HepG2 (cell line): ENCODE results near the gene TMEM74B. TPM values are rescaled to one million over a fixed set of nuclear protein-coding genes. Genes with fewer than 3 reads are reported as not detected.
A peak's percentile ranks its signal among the peaks of the same experiment; 100 is the strongest.

ENCODE experiments used
- ATF3 ChIP-seq: sonication (generic); formaldehyde crosslinking; IDR thresholded peaks from 2 replicates; pipeline ENCODE4 v1.4.0; 2020; ENCODE audit warnings: missing genetic modification reagents
- CENPBD1 ChIP-seq: sonication (generic); formaldehyde crosslinking; IDR thresholded peaks from 2 replicates; pipeline ENCODE4 v1.8.0; 2022; ENCODE audit warnings: missing genetic modification reagents, low read depth, mild to moderate bottlenecking, borderline replicate concordance
- DRAP1 ChIP-seq: IDR thresholded peaks from 2 replicates; pipeline ENCODE4 v1.6.1; 2016; ENCODE audit warnings: missing genetic modification reagents, missing compliant biosample characterization
- LRRFIP1 ChIP-seq: sonication (generic); formaldehyde crosslinking; conservative IDR thresholded peaks from 2 replicates; pipeline ENCODE4 v1.4.0; 2020; ENCODE audit warnings: missing genetic modification reagents
- MTA3 ChIP-seq: sonication (generic); formaldehyde crosslinking; IDR thresholded peaks from 2 replicates; pipeline ENCODE4 v1.4.0; 2020; ENCODE audit warnings: missing genetic modification reagents
- MYNN ChIP-seq: sonication (generic); formaldehyde crosslinking; IDR thresholded peaks from 2 replicates; pipeline ENCODE4 v1.4.0; 2020; ENCODE audit warnings: mild to moderate bottlenecking, low read depth, missing genetic modification reagents
- NCOA2 ChIP-seq: sonication (generic); formaldehyde crosslinking; IDR thresholded peaks from 2 replicates; pipeline ENCODE4 v1.8.0; 2022; ENCODE audit warnings: inconsistent platforms
- NFIC ChIP-seq: IDR thresholded peaks from 2 replicates; pipeline ENCODE4 v1.6.1; 2012; ENCODE audit warnings: mild to moderate bottlenecking, low read length, inconsistent platforms
- PITX1 ChIP-seq: sonication (generic); formaldehyde crosslinking; IDR thresholded peaks from 2 replicates; pipeline ENCODE4 v1.5.1; 2020; ENCODE audit warnings: mild to moderate bottlenecking, missing genetic modification reagents
- SRF ChIP-seq: IDR thresholded peaks from 2 replicates; pipeline ENCODE4 v1.6.1; 2011; ENCODE audit warnings: mild to moderate bottlenecking, low read depth, low read length, moderate library complexity
- ZKSCAN5 ChIP-seq: sonication (generic); formaldehyde crosslinking; IDR thresholded peaks from 2 replicates; pipeline ENCODE4 v1.5.1; 2020; ENCODE audit warnings: mild to moderate bottlenecking, missing genetic modification reagents
- ZNF136 ChIP-seq: sonication (generic); formaldehyde crosslinking; IDR thresholded peaks from 2 replicates; pipeline ENCODE4 v1.8.1; 2022; ENCODE audit warnings: low read depth, mild to moderate bottlenecking, moderate library complexity, missing genetic modification reagents
- ZNF317 ChIP-seq: sonication (generic); formaldehyde crosslinking; IDR thresholded peaks from 2 replicates; pipeline ENCODE4 v1.5.0; 2020; ENCODE audit warnings: mild to moderate bottlenecking, missing genetic modification reagents
- ZNF713 ChIP-seq: sonication (generic); formaldehyde crosslinking; IDR thresholded peaks from 2 replicates; pipeline ENCODE4 v1.4.0; 2020; ENCODE audit warnings: mild to moderate bottlenecking, missing genetic modification reagents
- ZNF780A ChIP-seq: sonication (generic); formaldehyde crosslinking; IDR thresholded peaks from 2 replicates; pipeline ENCODE4 v1.8.0; 2022; ENCODE audit warnings: mild to moderate bottlenecking, missing genetic modification reagents, moderate library complexity
- polyA plus RNA-seq, 8 experiments: library from polyadenylated mRNA; depleted of rRNA in 3 of 8; stranded (reverse) in 7 of 8; unstranded in 1 of 8; fragments of >200 nt; fragmentation: Illumina TruSeq in 4 of 8; extraction: Trizol in 4 of 8; gene quantifications; 2 replicates each; pipeline versions ENCODE4 v1.2.1 to v1.2.3, GENCODE V29; 2011 to 2016; ENCODE audit warnings: low read depth in 4 of 8, missing spikeins in 1 of 8, mixed read lengths in 1 of 8; ENCODE audit not compliant: insufficient read depth in 1 of 8
- total RNA-seq, 5 experiments: library from RNA; depleted of rRNA; stranded (reverse); fragments of >200 nt; fragmentation: Illumina TruSeq; extraction: Trizol; gene quantifications; 2 replicates each; pipeline ENCODE4 v1.2.3, GENCODE V29; 2016; ENCODE audit warnings: low read depth in 1 of 5
- TF ChIP-seq, protein P1 (sequence below): sonication (generic); formaldehyde crosslinking; IDR thresholded peaks from 2 replicates; pipeline ENCODE4 v1.5.0; 2020; ENCODE audit warnings: mild to moderate bottlenecking, missing genetic modification reagents, borderline replicate concordance
- TF ChIP-seq, protein P2 (sequence below): sonication (generic); formaldehyde crosslinking; IDR thresholded peaks from 2 replicates; pipeline ENCODE4 v1.4.0; 2020; ENCODE audit warnings: mild to moderate bottlenecking, missing genetic modification reagents

The TMEM74B gene
- total and polyA plus RNA-seq, 2 of the 13 experiments (the other 11 are each of a cell fraction or from before 2014, with no cell fraction given) = 4.7 to 18.4 TPM

DNA sequence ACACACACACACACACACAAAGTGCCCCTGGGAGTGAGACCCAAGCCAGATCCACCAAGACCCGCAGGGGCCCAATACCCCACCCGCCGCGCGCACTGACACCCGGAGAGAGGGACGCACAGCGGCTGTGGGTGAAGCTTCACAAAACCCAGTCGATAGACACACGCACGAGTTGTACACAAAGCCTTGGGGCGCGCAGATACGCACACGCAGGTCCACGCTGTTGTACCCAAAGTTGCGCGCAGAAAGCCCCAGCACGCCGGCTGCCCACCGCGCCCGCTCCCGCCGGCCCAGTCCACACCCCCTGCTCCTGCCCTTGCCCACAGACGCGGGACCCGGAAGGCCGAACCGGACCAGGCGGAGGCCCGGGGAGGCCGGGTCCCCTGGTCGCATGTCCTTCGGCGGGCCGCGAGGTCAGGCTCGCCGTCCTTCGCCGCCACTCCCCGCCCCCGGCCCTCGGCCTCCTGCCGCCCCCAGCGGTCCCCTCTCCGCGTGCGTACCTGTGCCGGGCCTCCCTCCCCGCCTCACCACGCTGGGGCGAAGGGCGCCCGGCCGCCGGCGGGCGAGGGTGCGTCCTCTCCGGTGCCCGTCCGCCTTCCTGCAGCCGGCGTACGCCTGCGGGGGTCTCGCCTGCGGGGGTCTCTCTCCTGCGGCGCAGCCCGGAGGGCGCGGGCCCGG lies at the start of gene TMEM74B (continued):
- TF ChIP-seq CENPBD1 (CRISPR knock-in tag) (no peak), ZNF780A (CRISPR knock-in tag) (no peak), SRF (no peak), NCOA2 (CRISPR knock-in tag) (no peak), LRRFIP1 (CRISPR knock-in tag) (no peak), MTA3 (CRISPR knock-in tag) (no peak), DRAP1 (CRISPR knock-in tag) (0 out of 2 replicates have a peak, but pooled peaks have one; percentile 14), PITX1 (no peak), NFIC (no peak), ZNF317 (CRISPR knock-in tag) (no peak), ZKSCAN5 (CRISPR knock-in tag) (no peak), ZNF713 (no peak), MYNN (CRISPR knock-in tag) (no peak), ATF3 (CRISPR knock-in tag) (no peak), ZNF136 (CRISPR knock-in tag) (no peak)
- TF ChIP-seq, protein P1, sequence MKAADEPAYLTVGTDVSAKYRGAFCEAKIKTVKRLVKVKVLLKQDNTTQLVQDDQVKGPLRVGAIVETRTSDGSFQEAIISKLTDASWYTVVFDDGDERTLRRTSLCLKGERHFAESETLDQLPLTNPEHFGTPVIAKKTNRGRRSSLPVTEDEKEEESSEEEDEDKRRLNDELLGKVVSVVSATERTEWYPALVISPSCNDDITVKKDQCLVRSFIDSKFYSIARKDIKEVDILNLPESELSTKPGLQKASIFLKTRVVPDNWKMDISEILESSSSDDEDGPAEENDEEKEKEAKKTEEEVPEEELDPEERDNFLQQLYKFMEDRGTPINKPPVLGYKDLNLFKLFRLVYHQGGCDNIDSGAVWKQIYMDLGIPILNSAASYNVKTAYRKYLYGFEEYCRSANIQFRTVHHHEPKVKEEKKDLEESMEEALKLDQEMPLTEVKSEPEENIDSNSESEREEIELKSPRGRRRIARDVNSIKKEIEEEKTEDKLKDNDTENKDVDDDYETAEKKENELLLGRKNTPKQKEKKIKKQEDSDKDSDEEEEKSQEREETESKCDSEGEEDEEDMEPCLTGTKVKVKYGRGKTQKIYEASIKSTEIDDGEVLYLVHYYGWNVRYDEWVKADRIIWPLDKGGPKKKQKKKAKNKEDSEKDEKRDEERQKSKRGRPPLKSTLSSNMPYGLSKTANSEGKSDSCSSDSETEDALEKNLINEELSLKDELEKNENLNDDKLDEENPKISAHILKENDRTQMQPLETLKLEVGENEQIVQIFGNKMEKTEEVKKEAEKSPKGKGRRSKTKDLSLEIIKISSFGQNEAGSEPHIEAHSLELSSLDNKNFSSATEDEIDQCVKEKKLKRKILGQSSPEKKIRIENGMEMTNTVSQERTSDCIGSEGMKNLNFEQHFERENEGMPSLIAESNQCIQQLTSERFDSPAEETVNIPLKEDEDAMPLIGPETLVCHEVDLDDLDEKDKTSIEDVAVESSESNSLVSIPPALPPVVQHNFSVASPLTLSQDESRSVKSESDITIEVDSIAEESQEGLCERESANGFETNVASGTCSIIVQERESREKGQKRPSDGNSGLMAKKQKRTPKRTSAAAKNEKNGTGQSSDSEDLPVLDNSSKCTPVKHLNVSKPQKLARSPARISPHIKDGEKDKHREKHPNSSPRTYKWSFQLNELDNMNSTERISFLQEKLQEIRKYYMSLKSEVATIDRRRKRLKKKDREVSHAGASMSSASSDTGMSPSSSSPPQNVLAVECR (CRISPR knock-in tag) = no peak
- TF ChIP-seq, protein P2, sequence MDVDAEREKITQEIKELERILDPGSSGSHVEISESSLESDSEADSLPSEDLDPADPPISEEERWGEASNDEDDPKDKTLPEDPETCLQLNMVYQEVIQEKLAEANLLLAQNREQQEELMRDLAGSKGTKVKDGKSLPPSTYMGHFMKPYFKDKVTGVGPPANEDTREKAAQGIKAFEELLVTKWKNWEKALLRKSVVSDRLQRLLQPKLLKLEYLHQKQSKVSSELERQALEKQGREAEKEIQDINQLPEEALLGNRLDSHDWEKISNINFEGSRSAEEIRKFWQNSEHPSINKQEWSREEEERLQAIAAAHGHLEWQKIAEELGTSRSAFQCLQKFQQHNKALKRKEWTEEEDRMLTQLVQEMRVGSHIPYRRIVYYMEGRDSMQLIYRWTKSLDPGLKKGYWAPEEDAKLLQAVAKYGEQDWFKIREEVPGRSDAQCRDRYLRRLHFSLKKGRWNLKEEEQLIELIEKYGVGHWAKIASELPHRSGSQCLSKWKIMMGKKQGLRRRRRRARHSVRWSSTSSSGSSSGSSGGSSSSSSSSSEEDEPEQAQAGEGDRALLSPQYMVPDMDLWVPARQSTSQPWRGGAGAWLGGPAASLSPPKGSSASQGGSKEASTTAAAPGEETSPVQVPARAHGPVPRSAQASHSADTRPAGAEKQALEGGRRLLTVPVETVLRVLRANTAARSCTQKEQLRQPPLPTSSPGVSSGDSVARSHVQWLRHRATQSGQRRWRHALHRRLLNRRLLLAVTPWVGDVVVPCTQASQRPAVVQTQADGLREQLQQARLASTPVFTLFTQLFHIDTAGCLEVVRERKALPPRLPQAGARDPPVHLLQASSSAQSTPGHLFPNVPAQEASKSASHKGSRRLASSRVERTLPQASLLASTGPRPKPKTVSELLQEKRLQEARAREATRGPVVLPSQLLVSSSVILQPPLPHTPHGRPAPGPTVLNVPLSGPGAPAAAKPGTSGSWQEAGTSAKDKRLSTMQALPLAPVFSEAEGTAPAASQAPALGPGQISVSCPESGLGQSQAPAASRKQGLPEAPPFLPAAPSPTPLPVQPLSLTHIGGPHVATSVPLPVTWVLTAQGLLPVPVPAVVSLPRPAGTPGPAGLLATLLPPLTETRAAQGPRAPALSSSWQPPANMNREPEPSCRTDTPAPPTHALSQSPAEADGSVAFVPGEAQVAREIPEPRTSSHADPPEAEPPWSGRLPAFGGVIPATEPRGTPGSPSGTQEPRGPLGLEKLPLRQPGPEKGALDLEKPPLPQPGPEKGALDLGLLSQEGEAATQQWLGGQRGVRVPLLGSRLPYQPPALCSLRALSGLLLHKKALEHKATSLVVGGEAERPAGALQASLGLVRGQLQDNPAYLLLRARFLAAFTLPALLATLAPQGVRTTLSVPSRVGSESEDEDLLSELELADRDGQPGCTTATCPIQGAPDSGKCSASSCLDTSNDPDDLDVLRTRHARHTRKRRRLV (CRISPR knock-in tag) = no peak
